GM18526 (cell line): ENCODE measurements around the gene NCOA3.

Source experiments
- POLR2A ChIP-seq: IDR thresholded peaks from 3 replicates; pipeline ENCODE4 v1.6.1; 2011; ENCODE audit not compliant: insufficient read length; ENCODE audit errors: extremely low read depth

Gene NCOA3

GRCh38 chr20:47521059-47521808, 19.5 kb downstream of the NCOA3 start:
- TF ChIP-seq POLR2A: no peak

GRCh38 chr20:47524015-47524784, 22.5 kb downstream of the NCOA3 start:
- no peak for TF ChIP-seq POLR2A

GRCh38 chr20:47527004-47527800, 25.5 kb downstream of the NCOA3 start:
- no peak for TF ChIP-seq POLR2A

GRCh38 chr20:47529840-47530239, 28.2 kb downstream of the NCOA3 start:
- TF ChIP-seq POLR2A: no peak

GRCh38 chr20:47531458-47531857, 29.8 kb downstream of the NCOA3 start:
- TF ChIP-seq POLR2A: no peak

GRCh38 chr20:47532002-47532401, 30.3 kb downstream of the NCOA3 start:
- TF ChIP-seq POLR2A: no peak

GRCh38 chr20:47533518-47534062, 31.9 kb downstream of the NCOA3 start:
- TF ChIP-seq POLR2A: no peak

- no peak for TF ChIP-seq POLR2A
Observed at GRCh38 chr20:47534405-47534804, 32.7 kb downstream of the NCOA3 start.

GRCh38 chr20:47535088-47535487, 33.4 kb downstream of the NCOA3 start:
- TF ChIP-seq POLR2A: no peak

GRCh38 chr20:47535994-47536393, 34.3 kb downstream of the NCOA3 start:
- no peak for TF ChIP-seq POLR2A

- TF ChIP-seq POLR2A: no peak
Observed at GRCh38 chr20:47540443-47541354, 39.0 kb downstream of the NCOA3 start.

- TF ChIP-seq POLR2A: no peak
Observed at GRCh38 chr20:47541355-47541922, 39.8 kb downstream of the NCOA3 start.

- TF ChIP-seq POLR2A: no peak
Observed at GRCh38 chr20:47543006-47543431, 41.3 kb downstream of the NCOA3 start.

- TF ChIP-seq POLR2A: no peak
Observed at GRCh38 chr20:47544240-47544639, 42.6 kb downstream of the NCOA3 start.
